Heart left ventricle (tissue), 13 donors: Measurements from ENCODE around the gene ARFGAP2.

Experiments
- POLR2A ChIP-seq, 2 donors: fragments of 450-650 bp; IDR thresholded peaks; one replicate each; pipeline ENCODE4 v1.6.1; 2017; ENCODE audit warnings: antibody characterized with exemption in 2 of 2, mild to moderate bottlenecking in 2 of 2, moderate library complexity in 2 of 2
- TF ChIP-seq, protein P1 (sequence below), 12 donors: fragments of 200-600 bp; sonication (generic) in 4 of 12; IDR thresholded peaks; one replicate each; pipeline versions ENCODE4 v1.5.0 to v1.8.0; 2018 to 2022; ENCODE audit warnings: antibody characterized with exemption in 12 of 12, mild to moderate bottlenecking in 5 of 12
- donor health status: ischemic (EF 13 %, LVEDD 7.1; RV severe dilation, severe dysfunction).
- donor health status: DM: no; HTN: yes; CAD: no.
- donor health status: DM: no; HTN: no; CAD: no.
- donor health status: ischemic (EF 25% LVEDD 6.9; RV normal size, moderate dysfunction).
- donor health status: ischemic (EF 25% LVEDD 5.7; RV mildly dilated, moderate dysfunction).
- donor health status: ischemic (EF 35%, LVEDD 5.7; RV mildly dilated, moderate dysfunction).
- donor health status: nonischemic (EF 11% LVEDD 7.7; RV severe dilation, severe dysfunction).
- donor health status: DM: yes; HTN: yes; CAD: no.
- donor health status: PGD.
- donor health status: ischemic (EF 29% LVEDD 5.4; RV normal size, mild dysfunction).
- donor health status: nonischemic (EF 23%, LVEDD 6.1; RV moderate dilation, normal function).

DNA sequence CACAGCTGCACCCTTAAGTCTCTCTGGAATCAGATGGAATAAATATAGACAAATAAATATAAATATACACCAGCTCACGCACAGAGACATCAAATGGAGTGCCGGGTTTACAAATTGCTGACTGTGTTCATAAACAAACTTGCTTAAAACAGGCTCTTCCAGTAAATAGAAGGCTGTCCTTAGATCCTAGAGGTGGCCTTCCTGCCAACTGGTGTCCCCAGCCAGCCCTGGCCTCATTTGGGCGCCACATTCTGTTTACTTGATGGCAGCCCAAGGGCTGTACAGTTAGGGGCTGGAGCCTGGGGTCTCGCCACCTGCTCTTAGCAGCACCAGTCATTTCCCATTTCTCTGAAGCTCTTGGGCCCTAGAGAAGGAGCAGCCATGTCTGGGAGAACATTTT is 20.8 kb downstream of the ARFGAP2 start:
- TF ChIP-seq, protein P1, sequence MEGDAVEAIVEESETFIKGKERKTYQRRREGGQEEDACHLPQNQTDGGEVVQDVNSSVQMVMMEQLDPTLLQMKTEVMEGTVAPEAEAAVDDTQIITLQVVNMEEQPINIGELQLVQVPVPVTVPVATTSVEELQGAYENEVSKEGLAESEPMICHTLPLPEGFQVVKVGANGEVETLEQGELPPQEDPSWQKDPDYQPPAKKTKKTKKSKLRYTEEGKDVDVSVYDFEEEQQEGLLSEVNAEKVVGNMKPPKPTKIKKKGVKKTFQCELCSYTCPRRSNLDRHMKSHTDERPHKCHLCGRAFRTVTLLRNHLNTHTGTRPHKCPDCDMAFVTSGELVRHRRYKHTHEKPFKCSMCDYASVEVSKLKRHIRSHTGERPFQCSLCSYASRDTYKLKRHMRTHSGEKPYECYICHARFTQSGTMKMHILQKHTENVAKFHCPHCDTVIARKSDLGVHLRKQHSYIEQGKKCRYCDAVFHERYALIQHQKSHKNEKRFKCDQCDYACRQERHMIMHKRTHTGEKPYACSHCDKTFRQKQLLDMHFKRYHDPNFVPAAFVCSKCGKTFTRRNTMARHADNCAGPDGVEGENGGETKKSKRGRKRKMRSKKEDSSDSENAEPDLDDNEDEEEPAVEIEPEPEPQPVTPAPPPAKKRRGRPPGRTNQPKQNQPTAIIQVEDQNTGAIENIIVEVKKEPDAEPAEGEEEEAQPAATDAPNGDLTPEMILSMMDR (IDR thresholded peaks at IDR 0.05): no peak
- TF ChIP-seq POLR2A (IDR thresholded peaks at IDR 0.05): no peak
